MCF 10A (cell line): Measurements from ENCODE around the gene CRACDL. TPM values are rescaled to one million over a fixed set of nuclear protein-coding genes. Genes with fewer than 3 reads are reported as not detected.

ENCODE experiments used
- BruUV-seq: library from RNA; stranded (reverse); fragments of 400-500 nt; replicated peaks from 2 replicates; lab custom pipeline; 2021; lab: Mats Ljungman, UMichigan
- CTCF ChIA-PET: fragments of 300-600 bp; sonication (Branson Sonifier 250); formaldehyde crosslinking; extraction: SDS; loops from one replicate; lab custom pipeline; 2021; ENCODE audit warnings: antibody characterized with exemption, inconsistent platforms; lab: Yijun Ruan, JAX
- POLR2A ChIA-PET: fragments of 300-600, 350-650 bp; sonication (Branson Sonifier 250); formaldehyde crosslinking; extraction: SDS; loops from one replicate; lab custom pipeline; 2020; ENCODE audit warnings: antibody characterized with exemption, inconsistent platforms; lab: Yijun Ruan, JAX
- DNase-seq: peaks from one replicate; pipeline ENCODE4 v3.0.0-alpha.2; 2018; ENCODE audit not compliant: unreplicated experiment
- H3K27ac Mint-ChIP-seq: one replicate; pipeline ENCODE4 v1.8.0; 2022; ENCODE audit warnings: mild to moderate bottlenecking, low read depth, mixed read lengths; ENCODE audit not compliant: unreplicated experiment
- H3K27me3 Mint-ChIP-seq: one replicate; pipeline ENCODE4 v1.8.0; 2022; ENCODE audit warnings: mixed read lengths; ENCODE audit not compliant: insufficient read depth, unreplicated experiment
- H3K36me3 Mint-ChIP-seq: one replicate; pipeline ENCODE4 v1.8.0; 2022; ENCODE audit warnings: mild to moderate bottlenecking, moderate library complexity, mixed read lengths; ENCODE audit not compliant: insufficient read depth, unreplicated experiment
- H3K4me1 Mint-ChIP-seq: one replicate; pipeline ENCODE4 v1.8.0; 2022; ENCODE audit warnings: mixed read lengths; ENCODE audit not compliant: insufficient read depth, unreplicated experiment
- H3K4me3 Mint-ChIP-seq: one replicate; pipeline ENCODE4 v1.8.0; 2022; ENCODE audit warnings: mild to moderate bottlenecking, moderate library complexity, mixed read lengths; ENCODE audit not compliant: unreplicated experiment
- H3K9me3 Mint-ChIP-seq: one replicate; pipeline ENCODE4 v1.8.0; 2022; ENCODE audit warnings: mixed read lengths; ENCODE audit not compliant: unreplicated experiment
- intact Hi-C: fragments of 100-400 bp; cut with micrococcal nuclease; formaldehyde crosslinking; loops from 2 replicates; pipeline ENCODE4 v1.14.1; 2022
- total RNA-seq: library from RNA; stranded (reverse); gene quantifications from 2 replicates; pipeline ENCODE4 v1.2.3, GENCODE V29; 2022
- TF ChIP-seq, protein P1 (sequence below): fragments of 200-600 bp; IDR thresholded peaks from one replicate; pipeline ENCODE4 v1.8.0; 2022; ENCODE audit warnings: antibody characterized with exemption, mild to moderate bottlenecking; ENCODE audit not compliant: unreplicated experiment

The CRACDL gene
- total RNA-seq, 1 experiment from 2014 or later, result 12.9 TPM

DNA sequence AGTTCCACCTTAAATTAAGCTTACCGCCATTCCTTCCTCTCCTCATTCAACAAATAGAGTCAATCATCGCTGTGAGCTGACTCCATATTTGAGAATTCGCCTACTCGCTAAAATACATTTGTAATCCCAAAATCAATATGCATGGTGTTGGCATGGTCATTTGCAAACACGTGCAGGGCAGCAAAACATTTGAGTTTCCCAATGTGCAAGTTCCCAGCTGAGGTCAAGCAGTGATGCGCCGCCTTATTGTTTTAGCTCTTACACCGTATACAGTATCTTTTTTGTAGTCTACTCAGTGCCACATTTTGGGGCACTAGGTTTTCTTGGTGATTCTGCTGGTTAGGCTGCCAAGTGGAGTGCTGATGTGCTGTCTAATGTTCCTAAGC lies 131.8 kb downstream of the CRACDL start:
- Mint-ChIP-seq H3K9me3 (no peaks in the 10 kb centered on the region), H3K4me3 (no peak overlapping the region), H3K4me1 (peaks cover 34% of the 10 kb centered on the region), H3K27ac (no peak overlapping the region), H3K36me3 (peaks cover 17% of the 10 kb centered on the region), H3K27me3 (no peaks in the 10 kb centered on the region)
- no TSS peak for BruUV-seq
- TF ChIP-seq, protein P1, sequence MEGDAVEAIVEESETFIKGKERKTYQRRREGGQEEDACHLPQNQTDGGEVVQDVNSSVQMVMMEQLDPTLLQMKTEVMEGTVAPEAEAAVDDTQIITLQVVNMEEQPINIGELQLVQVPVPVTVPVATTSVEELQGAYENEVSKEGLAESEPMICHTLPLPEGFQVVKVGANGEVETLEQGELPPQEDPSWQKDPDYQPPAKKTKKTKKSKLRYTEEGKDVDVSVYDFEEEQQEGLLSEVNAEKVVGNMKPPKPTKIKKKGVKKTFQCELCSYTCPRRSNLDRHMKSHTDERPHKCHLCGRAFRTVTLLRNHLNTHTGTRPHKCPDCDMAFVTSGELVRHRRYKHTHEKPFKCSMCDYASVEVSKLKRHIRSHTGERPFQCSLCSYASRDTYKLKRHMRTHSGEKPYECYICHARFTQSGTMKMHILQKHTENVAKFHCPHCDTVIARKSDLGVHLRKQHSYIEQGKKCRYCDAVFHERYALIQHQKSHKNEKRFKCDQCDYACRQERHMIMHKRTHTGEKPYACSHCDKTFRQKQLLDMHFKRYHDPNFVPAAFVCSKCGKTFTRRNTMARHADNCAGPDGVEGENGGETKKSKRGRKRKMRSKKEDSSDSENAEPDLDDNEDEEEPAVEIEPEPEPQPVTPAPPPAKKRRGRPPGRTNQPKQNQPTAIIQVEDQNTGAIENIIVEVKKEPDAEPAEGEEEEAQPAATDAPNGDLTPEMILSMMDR, result no peak
- DNase-seq, result no peak
- ChIA-PET CTCF (interaction anchor here (0.6 to 1.1 kb wide), 4 partner anchors 36 to 165 kb away, joined by 3 read pairs; no protein-coding TSS in a partner anchor), POLR2A (no interaction called here)
- intact Hi-C loops, result no loop called here

GRCh38 chr2:98803405-98804264 lies 132.4 kb downstream of the CRACDL start:
- no peaks in the 10 kb centered on the region for H3K27me3 Mint-ChIP-seq
- POLR2A ChIA-PET, result interaction anchor here (0.6 to 1.8 kb wide), 3 partner anchors 10 to 248 kb away, joined by 3 to 7 read pairs (median 4); no protein-coding TSS in a partner anchor

DNA sequence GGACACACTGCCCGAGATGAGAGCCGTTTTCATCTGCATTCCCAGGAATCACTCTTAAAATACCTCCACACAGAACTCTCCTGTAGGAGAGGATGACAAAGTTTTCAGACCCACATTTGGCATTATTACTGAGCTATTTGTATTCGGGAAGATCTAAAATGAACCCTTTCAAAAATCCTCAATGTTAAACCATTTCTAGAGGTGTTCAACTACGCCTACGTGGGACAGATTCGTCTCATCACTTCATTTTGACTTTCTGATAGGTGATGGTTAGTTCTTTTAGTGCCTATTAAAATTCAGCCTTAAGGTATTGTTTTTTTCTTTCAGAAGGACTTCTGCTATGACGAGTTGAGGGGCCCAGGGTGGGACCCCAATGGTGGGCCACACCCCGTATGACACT lies 133.7 kb downstream of the CRACDL start:
- Mint-ChIP-seq H3K36me3 (peaks cover 18% of the 10 kb centered on the region), H3K4me3 (no peak overlapping the region), H3K27ac (no peak overlapping the region), H3K27me3 (no peaks in the 10 kb centered on the region), H3K4me1 (peaks cover 38% of the 10 kb centered on the region), H3K9me3 (no peaks in the 10 kb centered on the region)
- TF ChIP-seq, protein P1, result no peak
- no peak for DNase-seq
- no TSS peak for BruUV-seq
- POLR2A ChIA-PET, result interaction anchor here (1.8 kb wide), 1 partner anchor 9 kb away, joined by 7 read pairs; no protein-coding TSS in a partner anchor
- intact Hi-C loops, result no loop called here
- CTCF ChIA-PET, result interaction anchor here (1.0 kb wide), 1 partner anchor 135 kb away, joined by 3 read pairs; no protein-coding TSS in a partner anchor

More at GRCh38 chr2:98803405-98804264, 132.4 kb downstream of the CRACDL start:
- Mint-ChIP-seq H3K9me3 (no peaks in the 10 kb centered on the region), H3K27ac (no peak overlapping the region), H3K4me1 (peaks cover 39% of the 10 kb centered on the region), H3K36me3 (peaks cover 18% of the 10 kb centered on the region), H3K4me3 (no peak overlapping the region)
- TF ChIP-seq, protein P1, result no peak
- intact Hi-C loops, result no loop called here
- no peak for DNase-seq
- BruUV-seq, result no TSS peak
- CTCF ChIA-PET, result interaction anchor here (0.6 to 1.0 kb wide), 4 partner anchors 37 to 151 kb away, joined by 3 read pairs; no protein-coding TSS in a partner anchor

DNA sequence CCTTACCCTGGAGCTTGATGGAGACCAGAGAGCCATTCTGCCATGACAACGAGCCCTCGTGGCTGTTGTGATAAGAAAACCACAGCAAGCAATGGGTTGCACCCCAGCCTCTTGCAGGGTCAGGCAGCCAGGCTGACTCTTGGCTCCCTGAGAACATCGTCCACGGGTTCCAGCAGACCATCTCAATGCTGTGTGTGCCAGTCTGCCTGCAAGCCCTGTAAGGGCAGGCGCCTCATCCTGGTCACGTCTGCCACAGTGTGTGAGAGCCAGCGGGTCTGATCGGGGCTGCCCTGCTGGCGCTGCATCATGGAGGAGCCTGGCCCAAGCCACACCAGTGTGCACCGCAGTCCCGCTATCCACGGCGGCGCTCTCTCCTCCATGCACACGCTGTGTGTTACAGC lies 134.1 kb downstream of the CRACDL start:
- TF ChIP-seq, protein P1, result no peak
- CTCF ChIA-PET, result interaction anchor here (1.0 kb wide), 1 partner anchor 135 kb away, joined by 3 read pairs; no protein-coding TSS in a partner anchor
- Mint-ChIP-seq H3K9me3 (no peaks in the 10 kb centered on the region), H3K36me3 (peaks cover 18% of the 10 kb centered on the region), H3K4me3 (no peak overlapping the region), H3K27me3 (no peaks in the 10 kb centered on the region), H3K27ac (no peak overlapping the region), H3K4me1 (peaks cover 34% of the 10 kb centered on the region)
- BruUV-seq, result no TSS peak
- intact Hi-C loops, result no loop called here
- POLR2A ChIA-PET, result interaction anchor here (1.8 kb wide), 1 partner anchor 8 kb away, joined by 7 read pairs; no protein-coding TSS in a partner anchor
- DNase-seq, result no peak
